CD1c-positive myeloid dendritic cell (primary cell): ENCODE measurements around the gene SNAI1.
"Not testable (repeated sequence)": the region's sequence is repeated elsewhere in the genome, so short reads cannot be mapped to it uniquely, and the experiment has no call there.

Experiments
- DNase-seq: peaks from one replicate; pipeline ENCODE4 v3.0.0-alpha.2; 2016; ENCODE audit errors: extremely low spot score

SNAI1 gene

GRCh38 chr20:49987015-49987867 lies 4.5 kb downstream of the SNAI1 start:
- no peak for DNase-seq

- DNase-seq, result no peak
Measured at GRCh38 chr20:49987868-49988690, 5.3 kb downstream of the SNAI1 start.

- no peak for DNase-seq
Measured at GRCh38 chr20:49989234-49990065, 6.7 kb downstream of the SNAI1 start.

- no peak for DNase-seq
Measured at GRCh38 chr20:49990271-49990720, 7.5 kb downstream of the SNAI1 start.

GRCh38 chr20:49993301-49993751 lies 10.5 kb downstream of the SNAI1 start:
- peak; percentile 67 for DNase-seq

GRCh38 chr20:49995586-49995985 lies 12.8 kb downstream of the SNAI1 start:
- no peak for DNase-seq

GRCh38 chr20:49998478-49999188 lies 15.9 kb downstream of the SNAI1 start:
- DNase-seq, result not testable (repeated sequence)

- peak; percentile 46 for DNase-seq
Measured at GRCh38 chr20:49999329-49999728, 16.5 kb downstream of the SNAI1 start.

GRCh38 chr20:50000548-50001222 lies 17.9 kb downstream of the SNAI1 start:
- peak; percentile 46 for DNase-seq

- DNase-seq, result no peak
Measured at GRCh38 chr20:50001784-50002311, 19.1 kb downstream of the SNAI1 start.

- peak; percentile 88 for DNase-seq
Measured at GRCh38 chr20:50003253-50003656, 20.5 kb downstream of the SNAI1 start.

GRCh38 chr20:50004229-50004628 lies 21.4 kb downstream of the SNAI1 start:
- peak; percentile 45 for DNase-seq

- DNase-seq, result peak; percentile 74
Measured at GRCh38 chr20:50005471-50005981, 22.7 kb downstream of the SNAI1 start.

GRCh38 chr20:50007369-50007768 lies 24.6 kb downstream of the SNAI1 start:
- DNase-seq, result no peak

GRCh38 chr20:50008007-50008406 lies 25.2 kb downstream of the SNAI1 start:
- no peak for DNase-seq

GRCh38 chr20:50009521-50010454 lies 27.0 kb downstream of the SNAI1 start:
- no peak for DNase-seq

- DNase-seq, result not testable (repeated sequence)
Measured at GRCh38 chr20:50011597-50011996, 28.8 kb downstream of the SNAI1 start.

- no peak for DNase-seq
Measured at GRCh38 chr20:50012282-50013263, 29.8 kb downstream of the SNAI1 start.
